Thyroid gland (tissue), 4 donors: ENCODE data around the gene TUBB1.

ENCODE experiments used
- CTCF ChIP-seq, 6 experiments: fragments of 200-600 bp in 3 of 6; fragments of 450-650 bp in 3 of 6; sonication (generic) in 3 of 6; IDR thresholded peaks; one replicate each; pipeline ENCODE4 v1.5.1; 2016 to 2019; ENCODE audit warnings: antibody characterized with exemption in 6 of 6, mild to moderate bottlenecking in 2 of 6, inconsistent platforms in 1 of 6, moderate library complexity in 1 of 6
- POLR2A ChIP-seq, 2 donors: fragments of 450-650 bp; IDR thresholded peaks; one replicate each; pipeline ENCODE4 v1.6.1; 2017; ENCODE audit warnings: antibody characterized with exemption in 2 of 2, mild to moderate bottlenecking in 2 of 2, moderate library complexity in 1 of 2

GRCh38 chr20:59039233-59039632 lies 20.0 kb downstream of the TUBB1 start:
- TF ChIP-seq CTCF (IDR thresholded peaks at IDR 0.05) (no peak), POLR2A (IDR thresholded peaks at IDR 0.05) (no peak)
